Measurements from ENCODE around the gene DLEC1.

DLEC1 gene

DNA sequence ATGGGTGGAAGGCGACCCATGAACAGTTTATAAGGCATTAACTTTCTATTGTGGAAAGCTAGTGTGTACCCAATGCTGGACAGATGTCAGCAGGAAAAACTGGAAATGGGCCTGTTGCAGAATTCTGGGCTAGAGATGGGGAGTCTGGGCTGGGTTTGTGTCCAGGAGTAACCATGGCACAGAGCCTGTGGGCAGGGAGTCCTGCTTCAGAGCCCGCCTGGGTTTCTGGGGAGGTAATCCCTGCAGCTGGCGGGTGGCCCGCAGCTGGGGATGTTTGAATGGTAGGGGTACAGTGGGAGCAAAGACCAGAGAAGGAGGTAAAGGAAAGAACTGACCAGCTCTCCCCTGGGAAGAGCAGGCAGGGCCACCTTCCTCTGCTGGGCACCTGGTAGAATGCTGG, 72.2 kb downstream of the DLEC1 start:
- Histone ChIP-seq H3K4me1 (ENCODE audit: control insufficient read depth, insufficient read depth, low read length, poor library complexity, severe bottlenecking) (no peaks in the 10 kb centered on the region), H3K4me3 (ENCODE audit: extremely low read depth, insufficient read depth, low read length, poor library complexity, severe bottlenecking) (no peak overlapping the region), H3K36me3 (ENCODE audit: control insufficient read depth, insufficient read depth, low read length) (no peaks in the 10 kb centered on the region), H3K9me3 (ENCODE audit: control insufficient read depth, low read length) (no peaks in the 10 kb centered on the region), H3K27ac (ENCODE audit: low read depth, low read length, severe bottlenecking) (no peak overlapping the region)
- 92 to 94% methylated on average over 2 to 4 of the region's 4 CpGs for WGBS, 2 experiments (ENCODE audit: insufficient coverage in 2 of 2)

DNA sequence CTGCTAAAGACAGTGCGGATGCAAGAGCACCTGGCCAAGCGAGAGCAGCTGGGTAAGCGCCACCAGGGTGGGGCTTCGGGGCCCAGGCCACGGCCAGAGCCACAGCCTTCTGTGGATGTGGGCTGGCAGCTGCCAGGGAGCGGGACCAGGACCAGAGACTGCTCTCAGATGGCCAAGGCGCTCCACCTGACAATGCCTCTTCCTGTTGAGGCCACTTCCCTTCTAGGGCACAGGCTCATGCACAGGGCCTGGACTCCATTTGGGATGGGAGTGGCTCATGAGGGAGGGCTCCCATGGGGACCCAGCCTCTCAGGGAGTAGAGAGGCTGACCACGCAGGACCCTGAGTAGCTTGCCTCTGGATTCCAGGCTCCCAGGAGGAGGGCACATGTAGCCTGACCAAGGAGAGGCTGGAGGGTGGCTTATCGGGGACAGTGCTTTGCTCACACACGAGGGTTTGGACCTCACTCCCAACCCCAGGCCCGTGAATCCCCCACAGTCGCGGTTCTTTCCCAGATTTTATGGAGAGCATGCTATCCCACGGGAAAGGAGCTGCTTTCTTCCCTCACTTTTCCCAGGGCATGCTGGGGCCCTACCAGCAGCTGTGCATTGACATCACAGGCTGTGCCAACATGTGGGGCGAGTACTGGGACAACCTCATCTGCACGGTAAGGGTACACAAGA, 72.8 kb downstream of the DLEC1 start:
- H3K36me3 ChIP-seq (ENCODE audit: control insufficient read depth, insufficient read depth, low read length): no peaks in the 10 kb centered on the region
- no peaks in the 10 kb centered on the region for H3K4me1 ChIP-seq (ENCODE audit: control insufficient read depth, insufficient read depth, low read length, poor library complexity, severe bottlenecking)
- WGBS, 2 experiments (ENCODE audit: insufficient coverage in 2 of 2): 90 to 94% methylated on average over 14 of the region's 16 CpGs
- H3K4me3 ChIP-seq (ENCODE audit: extremely low read depth, insufficient read depth, low read length, poor library complexity, severe bottlenecking): no peak overlapping the region
- H3K9me3 ChIP-seq (ENCODE audit: control insufficient read depth, low read length): no peaks in the 10 kb centered on the region
- no peak overlapping the region for H3K27ac ChIP-seq (ENCODE audit: low read depth, low read length, severe bottlenecking)

DNA sequence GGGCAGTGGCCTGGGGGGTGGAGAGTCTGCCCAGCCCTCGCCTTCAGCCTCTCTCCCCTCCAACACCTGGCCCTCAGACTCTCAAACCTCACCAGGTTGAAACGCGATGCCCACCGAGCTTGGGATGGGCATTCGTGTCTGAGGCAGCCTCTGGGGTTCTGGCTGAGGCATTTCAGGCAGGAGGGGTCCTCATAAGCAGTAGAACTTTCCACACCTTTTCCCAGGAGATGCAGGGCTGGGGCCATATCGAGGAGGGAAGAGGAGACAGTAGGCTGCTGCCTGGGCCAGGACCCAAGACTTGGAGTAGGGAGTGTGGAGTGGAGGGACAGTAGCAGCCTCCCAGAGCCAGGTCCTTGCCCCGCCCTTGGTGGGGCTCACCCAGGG, 73.4 kb downstream of the DLEC1 start:
- Histone ChIP-seq H3K9me3 (ENCODE audit: control insufficient read depth, low read length) (no peaks in the 10 kb centered on the region), H3K27ac (ENCODE audit: low read depth, low read length, severe bottlenecking) (no peak overlapping the region), H3K4me1 (ENCODE audit: control insufficient read depth, insufficient read depth, low read length, poor library complexity, severe bottlenecking) (no peaks in the 10 kb centered on the region), H3K4me3 (ENCODE audit: extremely low read depth, insufficient read depth, low read length, poor library complexity, severe bottlenecking) (no peak overlapping the region), H3K36me3 (ENCODE audit: control insufficient read depth, insufficient read depth, low read length) (no peaks in the 10 kb centered on the region)
- WGBS, 2 experiments (ENCODE audit: insufficient coverage in 2 of 2): 97% methylated on average over 5 of the region's 7 CpGs; no CpG with 5 or more reads in 1 of the 2 experiments

DNA sequence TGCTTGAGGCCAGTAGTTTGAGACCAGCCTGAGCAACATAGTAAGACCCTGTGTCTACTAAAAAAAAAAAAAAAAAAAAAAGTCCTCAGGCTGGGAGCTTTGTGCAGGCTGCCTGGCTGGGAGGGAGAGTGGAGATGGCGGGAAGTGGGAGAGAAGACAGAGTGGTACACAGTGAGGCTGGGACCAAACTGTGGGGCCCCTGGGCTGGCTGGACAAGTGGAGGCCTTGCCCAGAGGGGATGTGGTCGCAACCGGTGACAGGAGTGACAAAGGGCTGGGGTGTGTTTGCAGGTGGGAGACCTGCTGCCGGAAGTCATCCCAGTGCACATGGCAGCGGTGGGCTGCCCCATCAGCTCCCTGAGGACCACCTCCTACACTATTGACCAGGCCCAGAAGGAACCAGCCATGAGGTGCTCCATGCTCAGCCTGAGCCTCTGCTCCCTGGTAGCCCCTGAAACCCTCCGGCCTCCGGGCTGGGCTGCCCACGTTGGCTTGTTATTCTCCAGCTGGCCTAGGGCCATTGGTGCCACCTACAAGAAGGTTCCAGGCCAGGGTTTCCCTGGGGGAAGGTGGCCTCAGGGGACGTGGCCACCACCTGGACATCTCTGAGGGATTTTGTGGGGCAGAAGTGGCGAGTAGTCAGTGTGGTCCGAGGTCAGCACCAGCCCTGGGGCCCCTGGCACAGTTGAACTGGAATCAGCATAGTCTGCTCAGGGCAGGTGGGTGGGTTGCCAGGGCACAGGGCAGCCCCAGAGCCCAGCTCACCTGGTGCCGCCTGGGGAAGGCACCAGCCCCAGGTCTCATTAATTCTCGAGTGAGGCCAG, 75.3 kb downstream of the DLEC1 start:
- 90 to 97% methylated on average over 10 to 11 of the region's 13 CpGs for WGBS, 2 experiments (ENCODE audit: insufficient coverage in 2 of 2)

DNA sequence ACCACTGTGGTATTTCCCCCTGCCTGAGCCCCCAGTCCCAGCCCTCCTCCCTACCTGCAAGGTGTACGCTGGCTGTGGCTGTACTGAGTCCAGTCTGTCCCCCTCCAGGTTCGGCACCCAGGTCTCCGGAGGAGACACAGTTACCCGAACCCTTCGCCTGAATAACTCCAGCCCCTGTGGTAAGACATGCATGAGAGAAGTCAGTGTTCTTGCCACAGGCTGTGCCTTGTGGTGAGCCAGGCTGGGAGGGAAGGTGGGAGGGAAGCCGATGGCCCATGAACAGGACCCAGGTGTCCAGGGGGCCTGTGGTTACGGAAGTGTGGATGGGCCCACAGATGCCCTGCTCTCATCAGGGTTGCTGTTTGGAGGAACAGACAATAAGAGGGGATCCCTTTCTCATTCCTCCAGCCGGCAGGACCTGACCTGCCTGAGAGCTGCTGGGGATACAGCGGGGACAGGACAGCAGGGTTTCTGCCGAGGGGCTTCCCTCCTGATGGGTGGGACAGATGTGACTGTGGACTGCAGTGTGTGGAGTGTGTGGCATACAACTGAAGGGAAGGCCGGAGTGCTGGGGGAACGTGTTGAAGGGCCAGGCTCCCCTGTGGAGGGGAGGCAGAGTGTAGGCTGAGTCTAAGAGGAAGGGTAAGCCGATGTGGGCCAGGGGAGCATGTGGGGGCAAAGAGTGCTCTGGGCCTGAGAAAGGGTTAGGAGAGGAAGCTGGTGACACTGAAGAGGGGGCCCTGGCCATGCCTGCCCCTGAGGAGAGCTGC, 76.1 kb downstream of the DLEC1 start:
- Histone ChIP-seq H3K36me3 (ENCODE audit: control insufficient read depth, insufficient read depth, low read length) (no peaks in the 10 kb centered on the region), H3K9me3 (ENCODE audit: control insufficient read depth, low read length) (no peaks in the 10 kb centered on the region), H3K27ac (ENCODE audit: low read depth, low read length, severe bottlenecking) (no peak overlapping the region), H3K4me3 (ENCODE audit: extremely low read depth, insufficient read depth, low read length, poor library complexity, severe bottlenecking) (no peak overlapping the region), H3K4me1 (ENCODE audit: control insufficient read depth, insufficient read depth, low read length, poor library complexity, severe bottlenecking) (no peaks in the 10 kb centered on the region)
- 90 to 96% methylated on average over 10 to 12 of the region's 13 CpGs for WGBS, 2 experiments (ENCODE audit: insufficient coverage in 2 of 2)

More for the DNA sequence above, 75.3 kb downstream of the DLEC1 start:
- H3K4me3 ChIP-seq (ENCODE audit: extremely low read depth, insufficient read depth, low read length, poor library complexity, severe bottlenecking): no peak overlapping the region
- H3K4me1 ChIP-seq (ENCODE audit: control insufficient read depth, insufficient read depth, low read length, poor library complexity, severe bottlenecking): no peaks in the 10 kb centered on the region
- no peaks in the 10 kb centered on the region for H3K9me3 ChIP-seq (ENCODE audit: control insufficient read depth, low read length)
- no peak overlapping the region for H3K27ac ChIP-seq (ENCODE audit: low read depth, low read length, severe bottlenecking)
- H3K36me3 ChIP-seq (ENCODE audit: control insufficient read depth, insufficient read depth, low read length): no peaks in the 10 kb centered on the region

DNA sequence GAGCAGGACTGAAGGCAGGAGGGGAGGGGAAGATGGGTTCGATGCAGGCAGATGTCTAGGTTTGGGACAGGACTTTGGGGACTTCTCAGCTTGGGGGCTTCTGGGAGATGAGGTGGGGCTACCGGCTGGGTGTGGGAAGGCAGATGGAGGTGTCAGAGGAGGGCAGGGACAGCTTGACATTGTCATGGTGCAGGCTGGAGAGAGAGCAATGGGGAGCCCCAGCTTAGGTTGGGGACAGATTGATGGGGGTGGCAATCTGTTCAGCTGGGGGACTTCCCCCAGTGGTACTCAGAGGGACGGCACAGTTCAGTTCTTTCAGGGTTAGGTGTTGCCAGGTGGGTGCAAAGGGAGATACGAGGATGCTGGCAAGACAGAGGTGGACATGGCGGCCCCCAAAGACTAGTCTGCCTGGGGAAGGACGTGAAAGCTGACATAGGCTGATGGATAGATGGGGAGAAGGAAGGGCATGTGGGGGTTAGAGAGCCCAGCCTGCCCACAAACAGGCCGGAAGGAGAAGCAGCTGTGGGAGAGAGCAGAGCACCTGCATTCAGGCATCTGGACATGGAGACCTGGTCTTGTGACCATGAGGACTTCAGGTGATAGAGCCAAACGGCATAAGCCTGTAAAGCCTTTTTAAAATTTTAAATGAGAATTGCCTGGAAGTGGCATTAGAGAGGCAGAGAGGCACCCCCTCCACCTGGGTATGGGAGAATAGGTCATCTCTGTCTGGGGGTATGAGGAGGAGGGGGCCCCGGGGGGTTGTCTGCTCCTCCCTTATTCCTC, 76.8 kb downstream of the DLEC1 start:
- Histone ChIP-seq H3K4me3 (ENCODE audit: extremely low read depth, insufficient read depth, low read length, poor library complexity, severe bottlenecking) (no peak overlapping the region), H3K27ac (ENCODE audit: low read depth, low read length, severe bottlenecking) (no peak overlapping the region), H3K4me1 (ENCODE audit: control insufficient read depth, insufficient read depth, low read length, poor library complexity, severe bottlenecking) (no peaks in the 10 kb centered on the region), H3K36me3 (ENCODE audit: control insufficient read depth, insufficient read depth, low read length) (peaks cover 6% of the 10 kb centered on the region), H3K9me3 (ENCODE audit: control insufficient read depth, low read length) (no peaks in the 10 kb centered on the region)
- WGBS, 2 experiments (ENCODE audit: insufficient coverage in 2 of 2): 82 to 95% methylated on average over 7 to 8 of the region's 9 CpGs

DNA sequence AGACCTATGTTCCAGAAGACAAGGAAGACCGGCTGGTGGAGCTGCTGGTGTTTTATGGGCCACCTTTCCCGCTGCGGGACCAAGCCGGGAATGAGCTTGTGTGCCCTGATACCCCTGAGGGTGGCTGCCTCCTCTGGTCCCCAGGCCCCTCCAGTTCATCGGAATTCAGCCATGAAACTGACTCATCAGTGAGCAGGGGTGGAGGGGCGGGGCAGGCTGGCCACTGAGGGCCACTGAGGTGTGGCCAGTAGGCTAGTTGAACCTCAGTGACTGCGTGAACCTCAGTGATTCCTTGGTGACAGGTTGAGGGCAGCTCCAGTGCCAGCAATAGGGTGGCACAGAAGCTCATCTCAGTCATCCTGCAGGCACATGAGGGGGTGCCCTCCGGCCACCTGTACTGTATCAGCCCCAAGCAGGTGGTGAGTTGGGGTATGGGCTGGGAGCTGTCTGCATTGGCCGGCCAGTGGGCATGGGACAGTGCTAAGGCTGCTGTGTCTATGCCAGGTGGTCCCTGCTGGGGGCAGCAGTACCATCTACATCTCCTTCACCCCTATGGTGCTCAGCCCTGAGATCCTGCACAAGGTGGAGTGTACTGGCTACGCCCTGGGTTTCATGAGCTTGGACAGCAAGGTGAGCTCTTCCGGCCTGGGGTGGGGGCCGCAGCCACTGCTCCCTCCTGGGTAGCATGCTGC, 77.6 kb downstream of the DLEC1 start:
- 91 to 94% methylated on average over 10 of the region's 12 CpGs for WGBS, 2 experiments (ENCODE audit: insufficient coverage in 2 of 2)
- peaks cover 14% of the 10 kb centered on the region for H3K36me3 ChIP-seq (ENCODE audit: control insufficient read depth, insufficient read depth, low read length)

DNA sequence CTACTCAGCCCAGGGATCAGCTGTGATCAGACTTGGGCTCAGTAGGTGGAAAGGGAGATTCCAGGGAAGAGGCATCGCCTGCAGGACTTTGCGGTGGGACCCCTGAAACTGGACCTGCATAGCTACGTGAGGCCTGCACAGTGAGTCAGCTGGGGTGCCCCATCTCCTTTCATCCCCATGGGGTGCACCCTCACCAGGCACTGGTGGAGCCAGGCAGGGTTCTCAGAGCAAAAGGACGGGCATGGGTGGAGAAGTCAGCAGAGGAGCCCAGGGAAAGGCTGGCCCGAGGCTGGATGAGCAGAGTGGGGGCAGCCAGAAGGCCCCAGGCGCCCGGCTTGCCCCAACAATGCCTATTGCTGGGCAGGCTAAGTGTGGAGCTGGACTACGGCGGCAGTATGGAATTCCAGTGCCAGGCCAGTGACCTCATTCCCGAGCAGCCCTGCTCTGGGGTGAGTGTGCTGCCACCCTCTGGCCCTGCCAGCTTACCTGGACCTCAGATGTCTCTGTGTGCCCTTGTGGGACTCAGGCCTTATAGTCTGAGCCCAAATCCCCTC, 78.2 kb downstream of the DLEC1 start:
- H3K27ac ChIP-seq (ENCODE audit: low read depth, low read length, severe bottlenecking): no peak overlapping the region
- 93 to 95% methylated on average over 9 to 10 of the region's 10 CpGs for WGBS, 2 experiments (ENCODE audit: insufficient coverage in 2 of 2)

More for the DNA sequence above, 77.6 kb downstream of the DLEC1 start:
- H3K4me3 ChIP-seq (ENCODE audit: extremely low read depth, insufficient read depth, low read length, poor library complexity, severe bottlenecking): no peak overlapping the region
- H3K4me1 ChIP-seq (ENCODE audit: control insufficient read depth, insufficient read depth, low read length, poor library complexity, severe bottlenecking): no peaks in the 10 kb centered on the region
- H3K27ac ChIP-seq (ENCODE audit: low read depth, low read length, severe bottlenecking): no peak overlapping the region
- H3K9me3 ChIP-seq (ENCODE audit: control insufficient read depth, low read length): no peaks in the 10 kb centered on the region

DNA sequence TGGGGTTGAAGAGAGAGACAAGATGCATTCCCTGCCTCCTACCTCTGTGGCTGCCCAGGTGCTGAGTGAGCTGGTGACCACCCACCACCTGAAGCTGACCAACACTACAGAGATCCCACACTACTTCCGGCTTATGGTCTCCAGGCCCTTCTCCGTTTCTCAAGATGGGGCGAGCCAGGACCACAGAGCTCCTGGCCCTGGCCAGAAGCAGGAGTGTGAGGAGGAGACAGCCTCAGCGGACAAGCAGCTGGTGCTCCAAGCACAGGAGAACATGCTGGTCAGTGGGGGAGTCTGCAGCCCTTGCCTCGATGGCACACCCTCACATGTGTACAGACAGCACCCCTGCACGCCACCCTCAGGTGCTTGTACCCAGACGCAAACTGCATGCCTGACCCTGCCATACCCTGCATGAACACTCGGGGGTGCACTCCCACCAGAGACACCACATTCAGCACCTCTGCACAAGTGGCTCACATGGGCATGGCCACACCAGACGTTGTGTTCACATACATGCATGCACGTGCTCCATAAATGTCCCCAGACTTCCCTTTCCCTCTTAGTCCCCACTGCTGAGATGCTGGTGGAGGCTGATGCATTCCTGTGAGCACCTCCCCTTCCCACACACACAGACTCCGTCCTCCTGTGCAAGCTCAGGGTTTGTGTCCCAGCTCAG, 78.9 kb downstream of the DLEC1 start:
- Histone ChIP-seq H3K4me1 (ENCODE audit: control insufficient read depth, insufficient read depth, low read length, poor library complexity, severe bottlenecking) (no peaks in the 10 kb centered on the region), H3K9me3 (ENCODE audit: control insufficient read depth, low read length) (no peaks in the 10 kb centered on the region), H3K27ac (ENCODE audit: low read depth, low read length, severe bottlenecking) (no peak overlapping the region), H3K36me3 (ENCODE audit: control insufficient read depth, insufficient read depth, low read length) (peaks cover 26% of the 10 kb centered on the region), H3K4me3 (ENCODE audit: extremely low read depth, insufficient read depth, low read length, poor library complexity, severe bottlenecking) (no peak overlapping the region)
- 51 to 74% methylated on average over 6 to 11 of the region's 11 CpGs for WGBS, 2 experiments (ENCODE audit: insufficient coverage in 2 of 2)

More for the DNA sequence above, 78.2 kb downstream of the DLEC1 start:
- H3K36me3 ChIP-seq (ENCODE audit: control insufficient read depth, insufficient read depth, low read length): peaks cover 20% of the 10 kb centered on the region
- no peaks in the 10 kb centered on the region for H3K4me1 ChIP-seq (ENCODE audit: control insufficient read depth, insufficient read depth, low read length, poor library complexity, severe bottlenecking)
- no peak overlapping the region for H3K4me3 ChIP-seq (ENCODE audit: extremely low read depth, insufficient read depth, low read length, poor library complexity, severe bottlenecking)
- H3K9me3 ChIP-seq (ENCODE audit: control insufficient read depth, low read length): no peaks in the 10 kb centered on the region
